Measurements from ENCODE around the gene VSTM5.

DNA sequence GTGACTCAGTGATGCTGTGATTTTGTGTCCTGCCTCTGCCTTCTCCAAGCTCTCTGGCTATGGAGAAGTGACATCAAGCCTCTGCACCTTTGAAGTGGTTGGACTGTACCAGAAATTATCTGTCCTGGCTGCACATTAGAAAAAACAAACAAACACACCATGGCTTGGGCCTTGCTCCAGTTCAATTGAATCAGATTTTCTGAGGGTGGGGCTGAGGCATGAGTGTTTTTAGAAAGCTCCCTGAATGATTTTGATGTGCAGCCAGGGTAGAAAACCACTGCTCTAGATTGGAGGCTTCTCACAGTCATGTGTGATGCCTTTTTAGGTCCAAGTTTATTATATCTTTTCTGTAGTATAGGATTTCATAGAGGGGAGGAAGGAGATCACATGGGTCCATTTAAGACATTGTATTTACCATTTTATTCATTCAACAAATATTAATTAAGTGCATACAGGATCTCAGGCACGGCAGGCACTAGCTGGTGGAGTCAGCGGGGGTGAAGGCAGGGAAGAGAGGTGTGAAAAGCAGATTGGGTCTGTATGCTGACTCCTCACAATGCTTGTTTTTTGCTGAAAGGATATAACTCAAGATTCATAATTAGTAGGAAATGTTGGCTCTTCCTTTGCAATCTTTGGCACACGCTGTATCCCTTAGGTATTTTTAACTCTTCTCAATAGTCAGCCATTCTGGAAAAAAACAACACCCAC lies 7.1 kb upstream of the VSTM5 start:
- TF ChIP-seq, protein P1, sequence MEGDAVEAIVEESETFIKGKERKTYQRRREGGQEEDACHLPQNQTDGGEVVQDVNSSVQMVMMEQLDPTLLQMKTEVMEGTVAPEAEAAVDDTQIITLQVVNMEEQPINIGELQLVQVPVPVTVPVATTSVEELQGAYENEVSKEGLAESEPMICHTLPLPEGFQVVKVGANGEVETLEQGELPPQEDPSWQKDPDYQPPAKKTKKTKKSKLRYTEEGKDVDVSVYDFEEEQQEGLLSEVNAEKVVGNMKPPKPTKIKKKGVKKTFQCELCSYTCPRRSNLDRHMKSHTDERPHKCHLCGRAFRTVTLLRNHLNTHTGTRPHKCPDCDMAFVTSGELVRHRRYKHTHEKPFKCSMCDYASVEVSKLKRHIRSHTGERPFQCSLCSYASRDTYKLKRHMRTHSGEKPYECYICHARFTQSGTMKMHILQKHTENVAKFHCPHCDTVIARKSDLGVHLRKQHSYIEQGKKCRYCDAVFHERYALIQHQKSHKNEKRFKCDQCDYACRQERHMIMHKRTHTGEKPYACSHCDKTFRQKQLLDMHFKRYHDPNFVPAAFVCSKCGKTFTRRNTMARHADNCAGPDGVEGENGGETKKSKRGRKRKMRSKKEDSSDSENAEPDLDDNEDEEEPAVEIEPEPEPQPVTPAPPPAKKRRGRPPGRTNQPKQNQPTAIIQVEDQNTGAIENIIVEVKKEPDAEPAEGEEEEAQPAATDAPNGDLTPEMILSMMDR (conservative IDR thresholded peaks at IDR 0.05 in 1 of 2, IDR thresholded peaks at IDR 0.05 in 1 of 2; ENCODE audit: extremely low read depth in 1 of 2, insufficient read depth in 1 of 2, low read depth in 1 of 2, low read length in 2 of 2), result no peak
- no peak for TF ChIP-seq EZH2 (IDR thresholded peaks at IDR 0.05; ENCODE audit: borderline replicate concordance, low read length)
